GM21723 (cell line): ENCODE data around the gene GLB1L2.

Experiments
- ATAC-seq: cut with Tn5 transposase; IDR thresholded peaks from one replicate; pipeline ENCODE4 v1.9.1; 2021; ENCODE audit warnings: mild to moderate bottlenecking, moderate library complexity; ENCODE audit not compliant: unreplicated experiment

GLB1L2 gene

DNA sequence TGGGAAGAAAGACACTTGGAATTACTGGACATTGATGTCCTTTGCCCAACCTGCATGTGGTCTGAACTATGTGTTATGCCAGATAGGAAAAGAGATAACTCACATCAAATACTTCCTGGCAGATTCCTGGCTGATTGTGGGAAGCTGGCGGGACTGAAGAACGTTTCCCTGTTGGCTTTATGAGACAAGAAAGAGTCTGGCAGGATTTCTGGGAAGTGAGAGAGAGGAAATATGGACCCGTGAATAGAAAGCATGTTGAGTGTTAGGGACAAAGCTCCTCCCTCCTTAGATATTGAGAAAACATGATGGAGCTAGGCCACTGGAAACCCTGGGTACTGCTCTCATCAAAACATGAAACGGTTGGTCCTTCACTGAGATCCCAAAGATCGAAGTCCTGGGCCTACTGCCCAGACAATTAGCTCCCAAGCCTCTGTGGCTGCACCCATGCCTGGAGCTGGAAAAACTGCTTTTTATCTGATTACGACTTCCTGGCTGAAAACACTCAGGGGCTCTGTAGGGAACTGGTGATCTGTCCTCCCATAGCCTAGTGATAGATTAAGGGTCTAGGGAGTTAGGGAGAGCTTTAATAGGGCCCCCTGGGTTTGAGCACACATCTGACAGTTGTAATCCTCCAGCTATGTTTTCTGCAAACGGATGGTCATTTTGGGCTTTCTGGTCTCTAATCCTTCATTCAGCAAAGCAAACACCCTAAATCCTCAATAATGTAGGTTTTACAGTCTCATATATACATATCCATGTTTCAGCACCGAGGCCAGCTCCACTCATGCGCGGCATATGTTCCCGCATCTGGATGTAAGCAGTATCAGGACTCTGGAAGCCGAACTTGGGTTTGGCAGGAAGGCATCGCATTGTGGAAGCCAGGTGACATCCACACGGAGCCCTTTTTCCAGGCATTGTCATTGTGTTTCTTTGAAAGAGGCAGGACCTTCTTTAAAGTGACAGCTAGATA lies 86.4 kb downstream of the GLB1L2 start:
- ATAC-seq, result no peak

DNA sequence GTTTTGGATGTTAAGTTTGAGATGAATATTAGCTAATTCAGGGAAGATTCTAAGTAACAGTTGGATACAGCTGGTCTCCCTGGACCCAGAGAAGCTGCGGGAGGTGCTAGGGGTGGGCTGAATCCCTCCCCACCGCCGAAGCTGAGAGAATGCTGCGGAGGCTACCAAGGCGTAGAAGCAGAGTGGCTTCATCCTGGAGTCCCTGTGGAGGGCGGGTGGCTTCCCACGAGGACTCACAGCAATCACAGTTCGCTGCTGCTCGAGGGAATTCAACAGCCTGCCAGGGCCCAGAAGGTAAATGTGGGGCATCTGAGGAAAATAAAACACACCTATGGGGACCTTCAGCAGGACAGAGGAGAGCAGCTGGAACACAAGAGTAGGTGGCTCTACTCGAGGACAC lies 91.3 kb downstream of the GLB1L2 start:
- no peak for ATAC-seq

DNA sequence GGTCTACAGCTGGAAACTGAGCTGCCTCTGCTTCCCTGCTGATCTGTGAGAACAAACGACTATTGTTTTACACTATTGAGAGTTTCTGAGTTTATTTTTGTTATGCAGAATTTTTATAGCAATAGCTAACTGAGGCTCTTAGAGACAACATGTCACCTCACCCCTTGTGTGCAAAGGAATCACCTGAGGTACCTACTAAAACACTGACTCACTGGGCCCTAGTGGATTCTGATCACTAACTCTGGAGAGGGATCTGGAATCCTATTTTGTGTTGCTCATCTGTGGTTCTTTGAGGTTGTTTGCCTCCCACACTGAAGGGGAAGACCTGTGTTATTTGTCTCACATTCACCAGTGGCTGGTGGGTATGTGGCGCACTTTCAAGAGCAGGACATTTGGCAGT lies 93.6 kb downstream of the GLB1L2 start:
- ATAC-seq, result no peak
